IgD-negative memory B cell (primary cell): ENCODE results near the gene KLF16. TPM values are rescaled to one million over a fixed set of nuclear protein-coding genes. Genes with fewer than 3 reads are reported as not detected.

Experiments used
- H3K27ac Mint-ChIP-seq, 3 donors: one replicate each; pipeline ENCODE4 v1.8.0; 2020 to 2022; ENCODE audit warnings: mild to moderate bottlenecking in 3 of 3, mixed read lengths in 3 of 3, moderate library complexity in 1 of 3
- H3K27me3 Mint-ChIP-seq: one replicate; pipeline ENCODE4 v1.8.0; 2021; ENCODE audit warnings: mixed read lengths
- H3K36me3 Mint-ChIP-seq: one replicate; pipeline ENCODE4 v1.8.0; 2020; ENCODE audit warnings: mild to moderate bottlenecking, mixed read lengths
- H3K4me1 Mint-ChIP-seq, 3 donors: one replicate each; pipeline ENCODE4 v1.8.0; 2020 to 2022; ENCODE audit warnings: mixed read lengths in 3 of 3, mild to moderate bottlenecking in 1 of 3
- H3K4me3 Mint-ChIP-seq, 4 donors: one replicate each; pipeline ENCODE4 v1.8.0; 2020 to 2022; ENCODE audit warnings: mild to moderate bottlenecking in 4 of 4, mixed read lengths in 4 of 4, moderate library complexity in 3 of 4
- H3K9me3 Mint-ChIP-seq, 3 donors: one replicate each; pipeline ENCODE4 v1.8.0; 2020 to 2021; ENCODE audit warnings: mixed read lengths in 3 of 3, mild to moderate bottlenecking in 1 of 3
- polyA plus RNA-seq: library from polyadenylated mRNA; unstranded; fragments of 300-500 nt; fragmentation: Illumina TruSeq; gene quantifications from one replicate; pipeline ENCODE4 v1.2.3, GENCODE V29; 2021

Gene KLF16
- polyA plus RNA-seq, 1 donor from 2014 or later = 1.8 TPM

- Mint-ChIP-seq H3K4me1 (peaks cover 0 to 4% (median 0%) of the 10 kb centered on the region in 3 donors), H3K36me3 (peaks cover 1% of the 10 kb centered on the region), H3K27ac (peak overlapping the region in 1 of 3 donors; percentile 84), H3K9me3 (no peaks in the 10 kb centered on the region), H3K27me3 (no peaks in the 10 kb centered on the region), H3K4me3 (no peak overlapping the region)
Measured at GRCh38 chr19:1825909-1826556, 37.3 kb downstream of the KLF16 start.

- Mint-ChIP-seq H3K4me1 (peaks cover 0 to 4% (median 0%) of the 10 kb centered on the region in 3 donors), H3K4me3 (no peak overlapping the region), H3K36me3 (no peaks in the 10 kb centered on the region), H3K27me3 (no peaks in the 10 kb centered on the region), H3K27ac (no peak overlapping the region), H3K9me3 (no peaks in the 10 kb centered on the region)
Measured at GRCh38 chr19:1824252-1824622, 39.1 kb downstream of the KLF16 start.

- Mint-ChIP-seq H3K4me3 (no peak overlapping the region), H3K36me3 (no peaks in the 10 kb centered on the region), H3K27ac (no peak overlapping the region), H3K27me3 (no peaks in the 10 kb centered on the region), H3K4me1 (peaks cover 0 to 4% (median 0%) of the 10 kb centered on the region in 3 donors), H3K9me3 (no peaks in the 10 kb centered on the region)
Measured at GRCh38 chr19:1823539-1824251, 39.7 kb downstream of the KLF16 start.

- H3K27ac Mint-ChIP-seq = no peak overlapping the region
- no peaks in the 10 kb centered on the region for H3K36me3 Mint-ChIP-seq
- no peaks in the 10 kb centered on the region for H3K27me3 Mint-ChIP-seq
- H3K4me3 Mint-ChIP-seq = no peak overlapping the region
- peaks cover 0 to 4% (median 0%) of the 10 kb centered on the region in 3 donors for H3K4me1 Mint-ChIP-seq
- no peaks in the 10 kb centered on the region for H3K9me3 Mint-ChIP-seq
Measured at GRCh38 chr19:1823020-1823419, 40.4 kb downstream of the KLF16 start.

GRCh38 chr19:1822210-1822609 lies 41.2 kb downstream of the KLF16 start:
- H3K36me3 Mint-ChIP-seq = no peaks in the 10 kb centered on the region
- no peak overlapping the region for H3K27ac Mint-ChIP-seq
- no peaks in the 10 kb centered on the region for H3K9me3 Mint-ChIP-seq
- H3K27me3 Mint-ChIP-seq = no peaks in the 10 kb centered on the region
- H3K4me3 Mint-ChIP-seq = no peak overlapping the region
- peaks cover 0 to 4% (median 0%) of the 10 kb centered on the region in 3 donors for H3K4me1 Mint-ChIP-seq

- no peaks in the 10 kb centered on the region for H3K36me3 Mint-ChIP-seq
- H3K27me3 Mint-ChIP-seq = no peaks in the 10 kb centered on the region
- no peak overlapping the region for H3K27ac Mint-ChIP-seq
- no peaks in the 10 kb centered on the region for H3K4me1 Mint-ChIP-seq
- H3K4me3 Mint-ChIP-seq = no peak overlapping the region
- H3K9me3 Mint-ChIP-seq = no peaks in the 10 kb centered on the region
Measured at GRCh38 chr19:1819341-1820255, 43.8 kb downstream of the KLF16 start.

GRCh38 chr19:1818549-1819195 lies 44.7 kb downstream of the KLF16 start:
- H3K36me3 Mint-ChIP-seq = no peaks in the 10 kb centered on the region
- no peaks in the 10 kb centered on the region for H3K4me1 Mint-ChIP-seq
- no peaks in the 10 kb centered on the region for H3K27me3 Mint-ChIP-seq
- no peak overlapping the region for H3K27ac Mint-ChIP-seq
- no peak overlapping the region for H3K4me3 Mint-ChIP-seq
- no peaks in the 10 kb centered on the region for H3K9me3 Mint-ChIP-seq

GRCh38 chr19:1817553-1818179 lies 45.7 kb downstream of the KLF16 start:
- no peaks in the 10 kb centered on the region for H3K36me3 Mint-ChIP-seq
- no peaks in the 10 kb centered on the region for H3K9me3 Mint-ChIP-seq
- H3K27me3 Mint-ChIP-seq = no peaks in the 10 kb centered on the region
- H3K4me3 Mint-ChIP-seq = no peak overlapping the region
- no peak overlapping the region for H3K27ac Mint-ChIP-seq
- H3K4me1 Mint-ChIP-seq = peaks cover 6% of the 10 kb centered on the region in 3 donors

GRCh38 chr19:1816530-1817298 lies 46.7 kb downstream of the KLF16 start:
- no peak overlapping the region for H3K4me3 Mint-ChIP-seq
- no peaks in the 10 kb centered on the region for H3K36me3 Mint-ChIP-seq
- peaks cover 7 to 10% (median 9%) of the 10 kb centered on the region in 3 donors for H3K4me1 Mint-ChIP-seq
- H3K9me3 Mint-ChIP-seq = no peaks in the 10 kb centered on the region
- H3K27ac Mint-ChIP-seq = no peak overlapping the region
- no peaks in the 10 kb centered on the region for H3K27me3 Mint-ChIP-seq

- Mint-ChIP-seq H3K4me3 (no peak overlapping the region), H3K27ac (no peak overlapping the region), H3K27me3 (no peaks in the 10 kb centered on the region), H3K4me1 (peaks cover 7 to 12% (median 10%) of the 10 kb centered on the region in 3 donors), H3K9me3 (no peaks in the 10 kb centered on the region), H3K36me3 (no peaks in the 10 kb centered on the region)
Measured at GRCh38 chr19:1815605-1816529, 47.5 kb downstream of the KLF16 start.

- H3K36me3 Mint-ChIP-seq = no peaks in the 10 kb centered on the region
- peak overlapping the region in 2 of 3 donors; percentile 16 to 42 for H3K27ac Mint-ChIP-seq
- H3K27me3 Mint-ChIP-seq = no peaks in the 10 kb centered on the region
- peaks cover 7 to 12% (median 10%) of the 10 kb centered on the region in 3 donors for H3K4me1 Mint-ChIP-seq
- H3K4me3 Mint-ChIP-seq = no peak overlapping the region
- no peaks in the 10 kb centered on the region for H3K9me3 Mint-ChIP-seq
Measured at GRCh38 chr19:1814833-1815604, 48.4 kb downstream of the KLF16 start.

- H3K27me3 Mint-ChIP-seq = no peaks in the 10 kb centered on the region
- no peak overlapping the region for H3K4me3 Mint-ChIP-seq
- peak overlapping the region in 1 of 3 donors; percentile 82 for H3K27ac Mint-ChIP-seq
- H3K9me3 Mint-ChIP-seq = no peaks in the 10 kb centered on the region
- no peaks in the 10 kb centered on the region for H3K36me3 Mint-ChIP-seq
- peaks cover 7 to 12% (median 10%) of the 10 kb centered on the region in 3 donors for H3K4me1 Mint-ChIP-seq
Measured at GRCh38 chr19:1814391-1814790, 49.0 kb downstream of the KLF16 start.
